GF-D8 (cell line): Measurements from ENCODE around the gene SPG7.
A peak's percentile ranks its signal among the peaks of the same experiment; 100 is the strongest.

Experiments used
- DNase-seq: peaks from one replicate; lab custom pipeline; 2025; lab: John Stamatoyannopoulos, UW

Gene SPG7

DNA sequence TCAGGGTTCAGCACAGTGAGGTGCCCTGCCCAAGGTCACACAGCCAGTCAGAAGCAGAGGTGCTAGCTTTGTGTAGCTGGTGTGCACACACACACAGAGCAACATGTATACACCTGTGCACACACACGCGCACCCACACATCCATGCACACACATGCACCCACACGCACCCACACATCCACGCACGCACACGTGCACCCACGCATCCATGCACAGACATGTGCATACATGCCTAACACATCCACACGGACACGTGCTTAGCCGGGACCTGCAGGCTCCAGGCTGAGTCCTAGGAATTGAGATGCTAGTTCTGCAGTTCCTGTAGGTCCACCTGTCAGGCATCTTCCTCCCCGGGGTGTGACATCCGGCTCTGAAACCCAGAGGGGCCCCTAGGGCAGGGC is 92.2 kb downstream of the SPG7 start:
- DNase-seq = no peak

DNA sequence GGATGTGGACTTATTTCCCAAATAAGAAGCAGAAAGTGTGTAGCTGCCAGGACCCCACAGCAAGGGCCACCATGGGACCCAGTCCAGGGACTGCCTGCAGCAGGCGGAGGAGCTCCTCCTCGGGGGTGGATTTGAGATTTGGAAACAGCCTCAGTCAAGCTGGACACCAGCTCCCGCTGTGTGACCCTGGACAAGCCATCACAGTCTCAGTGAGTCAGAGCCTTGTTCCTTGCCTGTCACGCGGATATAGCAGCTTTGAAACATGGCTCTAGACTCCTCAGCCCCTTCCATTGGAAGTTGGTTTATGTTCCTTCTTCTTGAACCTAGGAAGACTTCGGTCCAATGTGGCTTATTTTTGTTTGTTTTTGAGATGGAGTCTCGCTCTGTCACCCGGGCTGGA is 92.8 kb downstream of the SPG7 start:
- no peak for DNase-seq

DNA sequence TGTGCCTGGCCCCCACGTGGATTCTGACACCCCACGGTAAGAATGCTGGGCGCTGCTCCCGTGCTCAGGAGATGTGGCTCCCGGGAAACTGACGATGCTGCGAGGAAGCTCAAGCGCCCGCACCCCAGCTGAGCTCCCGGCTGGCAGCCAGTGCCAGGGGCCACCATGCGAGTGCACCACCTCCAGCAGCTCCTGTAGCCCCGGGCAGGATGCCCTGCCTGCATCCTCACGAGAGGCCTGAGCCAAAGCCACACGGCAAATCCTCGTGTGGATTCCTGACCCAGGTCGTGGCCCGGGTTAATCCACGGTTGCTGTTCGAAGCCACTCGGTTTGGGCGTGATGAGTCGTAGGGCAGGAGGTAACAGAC is 93.7 kb downstream of the SPG7 start:
- DNase-seq = no peak

DNA sequence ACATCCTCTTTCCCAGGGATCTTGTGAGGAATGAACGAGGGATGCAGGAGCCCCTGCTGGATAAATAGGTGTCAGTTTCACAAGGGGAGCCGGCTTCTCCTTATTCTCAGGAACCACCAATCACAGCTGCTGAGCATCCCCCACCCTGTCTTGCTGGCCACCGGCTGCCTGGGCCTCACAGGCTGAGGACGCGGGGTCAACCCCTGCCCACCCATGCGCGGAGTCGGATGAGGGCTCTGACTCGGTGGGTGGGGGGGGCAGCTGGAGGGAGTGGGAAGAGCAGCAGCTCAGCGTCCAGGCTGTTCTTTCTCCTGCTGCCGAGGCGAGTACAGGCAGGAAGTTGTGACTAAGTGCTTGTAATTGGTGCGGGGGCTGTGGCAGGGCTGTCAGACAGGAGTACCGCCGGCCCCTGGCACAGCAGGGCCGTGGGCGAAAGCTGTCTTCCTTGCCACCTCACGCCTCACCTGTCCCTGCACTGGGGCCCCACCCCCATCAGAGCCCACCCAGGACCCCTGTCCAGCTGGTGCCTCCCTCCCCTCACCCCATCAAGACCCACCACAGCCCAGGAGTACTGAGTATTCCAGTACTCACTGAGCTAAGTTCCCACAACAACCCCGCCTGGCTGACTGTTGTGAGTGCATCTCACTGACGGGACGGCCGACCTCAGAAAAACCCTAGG is 94.2 kb downstream of the SPG7 start:
- peak; percentile 18 for DNase-seq

DNA sequence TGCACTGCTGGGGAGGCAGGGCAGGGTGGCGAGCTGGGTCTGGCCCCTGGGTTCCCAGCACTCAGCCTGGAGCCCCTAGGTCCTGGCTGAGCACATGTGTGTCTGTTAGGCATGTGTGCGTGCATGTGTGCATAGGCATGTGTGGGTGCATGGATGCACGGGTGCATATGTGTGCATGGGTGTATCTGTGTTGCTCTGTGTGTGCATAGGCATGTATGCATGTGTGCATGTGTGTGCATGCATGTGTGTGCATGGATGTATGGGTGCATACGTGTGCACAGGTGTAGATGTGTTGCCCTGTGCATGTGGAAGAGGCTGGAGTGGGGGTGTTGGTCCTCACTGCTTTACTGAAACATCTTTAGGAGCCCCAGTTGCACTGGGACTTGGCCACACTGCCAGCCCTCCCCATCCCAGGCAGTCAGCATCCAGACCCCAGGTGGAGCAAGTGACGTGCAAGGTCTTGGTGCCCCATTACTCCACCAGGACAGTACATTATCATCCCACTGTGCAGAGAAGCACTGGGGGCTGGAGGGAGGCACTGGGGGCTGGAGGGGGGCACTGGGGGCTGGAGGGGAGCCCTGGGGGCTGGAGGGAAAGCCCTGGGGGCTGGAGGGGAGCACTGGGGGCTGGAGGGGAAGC is 94.9 kb downstream of the SPG7 start:
- no peak for DNase-seq

DNA sequence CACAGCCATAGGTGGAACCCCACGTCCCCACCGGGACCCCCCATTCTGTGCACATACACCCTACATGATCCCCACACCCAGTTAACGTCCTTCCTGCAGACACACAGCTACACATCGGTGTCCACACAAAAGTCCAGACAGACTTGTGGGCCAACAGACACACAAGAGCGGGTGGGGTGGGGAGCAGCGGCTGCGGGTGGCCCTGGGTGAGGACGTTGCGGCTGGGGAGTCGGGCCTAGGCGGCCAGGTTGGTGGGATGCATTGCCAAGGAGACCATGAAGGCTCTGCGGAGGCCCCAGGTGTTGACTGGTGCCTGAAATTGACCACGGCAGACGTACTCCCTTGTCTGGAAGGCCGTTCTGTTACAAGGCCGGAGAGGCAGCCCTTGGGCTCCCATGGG is 96.6 kb downstream of the SPG7 start:
- no peak for DNase-seq

DNA sequence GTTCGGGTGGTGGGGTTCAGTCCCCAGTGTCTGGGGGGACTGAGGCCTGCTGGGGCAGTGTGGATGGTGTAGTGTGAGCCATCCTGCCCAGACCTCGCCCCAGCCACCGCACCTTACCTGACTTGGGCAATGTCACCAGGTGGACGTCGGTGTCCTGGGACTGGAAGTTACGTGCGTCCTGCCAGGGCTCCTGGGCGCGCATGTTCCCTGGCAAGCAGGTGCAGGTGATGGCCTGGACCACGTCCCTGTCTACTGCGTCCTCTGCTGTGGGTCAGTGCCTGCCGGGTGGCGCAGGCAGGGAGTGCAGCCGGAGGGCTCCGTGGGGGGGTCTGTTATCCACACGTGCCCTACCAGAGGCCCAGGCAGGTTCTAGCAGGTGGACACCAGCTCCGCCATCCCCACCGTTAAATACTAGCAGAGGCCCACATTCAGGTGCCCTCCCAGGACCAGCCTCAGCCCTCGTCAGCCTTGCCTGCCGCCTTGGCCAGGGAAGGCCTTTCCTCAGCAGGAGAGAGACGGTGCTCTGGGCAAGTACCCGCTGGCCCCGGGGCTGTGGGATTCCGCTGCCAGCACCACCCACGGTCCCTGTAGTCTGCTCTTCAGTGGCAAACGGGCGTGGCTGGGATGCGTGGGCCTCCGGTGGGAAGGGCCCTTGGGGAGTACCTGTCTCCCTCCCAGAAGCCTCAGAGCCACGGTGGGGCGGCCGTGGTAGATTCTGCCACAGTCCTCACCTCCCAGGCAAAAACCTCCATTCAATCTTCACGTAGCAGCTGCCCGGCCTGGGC is 97.2 kb downstream of the SPG7 start:
- no peak for DNase-seq

DNA sequence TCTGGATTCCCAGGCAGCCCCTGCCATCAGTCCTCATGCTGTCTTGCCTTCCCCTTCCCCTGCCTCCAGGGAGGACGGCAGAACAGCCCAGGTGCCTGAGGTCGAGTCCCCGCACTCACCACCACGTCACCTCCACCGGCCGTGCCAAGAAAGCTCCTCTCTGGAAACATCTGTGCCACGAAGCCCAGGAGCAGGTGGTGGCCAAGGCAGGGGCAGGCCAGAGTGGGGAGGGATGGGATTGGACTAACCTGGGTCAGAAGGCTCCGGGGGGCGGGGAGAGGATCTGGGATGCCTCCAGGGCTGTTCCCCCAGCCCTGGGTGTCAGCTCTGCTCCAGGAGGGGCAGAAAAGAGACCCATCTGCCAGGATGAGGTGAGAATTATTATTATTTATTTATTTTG is 97.8 kb downstream of the SPG7 start:
- no peak for DNase-seq
